ENCODE data around the gene ZMYND11. TPM values are rescaled to one million over a fixed set of nuclear protein-coding genes. Genes with fewer than 3 reads are reported as not detected.

The ZMYND11 gene
- total and polyA plus RNA-seq, 9 of the 15 experiments (the other 6 are each of a cell fraction or from before 2014, with no cell fraction given): 2.7 to 13.8 (median 8.8) TPM

GRCh38 chr10:235915-236314 is 100.7 kb downstream of the ZMYND11 start:
- CTCF ChIA-PET (ENCODE audit: low intra/inter-chr PET ratio): no interaction called here
- no peak overlapping the region for H3K27ac ChIP-seq (ENCODE audit: extremely low read depth, low read depth, low read length)
- BruUV-seq (replicated peaks): no TSS peak
- H4K20me1 ChIP-seq (replicated peaks; ENCODE audit: control insufficient read depth, insufficient read depth, low read length): no peaks in the 10 kb centered on the region
- H3K4me1 ChIP-seq (replicated peaks in 1 of 2; ENCODE audit: control insufficient read depth in 2 of 2, insufficient read depth in 2 of 2, low read length in 2 of 2): no peaks in the 10 kb centered on the region
- in situ Hi-C loops (cut with MboI) (no loop called here), intact Hi-C loops (cut with micrococcal nuclease) (no loop called here)
- H3K79me2 ChIP-seq (ENCODE audit: control insufficient read depth, insufficient read depth, low read length): no peaks in the 10 kb centered on the region
- H3K4me3 ChIP-seq: no peak overlapping the region
- no peak overlapping the region for H2AFZ ChIP-seq (ENCODE audit: low read depth, low read length)
- no peaks in the 10 kb centered on the region for H3K9me1 ChIP-seq (ENCODE audit: control insufficient read depth, insufficient read depth, low read length)
- no peaks in the 10 kb centered on the region for H3K36me3 ChIP-seq (ENCODE audit: control insufficient read depth, insufficient read depth, low read length)
- 74% methylated on average over 3 of the region's 3 CpGs for WGBS (ENCODE audit: insufficient coverage, low coverage, missing lambda C conversion rate)
- TF ChIP-seq SMAD4 (CRISPR knock-in tag; conservative IDR thresholded peaks at IDR 0.05): no peak
- TF ChIP-seq BHLHE40 (IDR thresholded peaks at IDR 0.05; ENCODE audit: low read length): no peak
- no peak for TF ChIP-seq MAZ (CRISPR knock-in tag; conservative IDR thresholded peaks at IDR 0.05 in 1 of 2, IDR thresholded peaks at IDR 0.05 in 1 of 2)
- no peak for TF ChIP-seq CTBP1 (IDR thresholded peaks at IDR 0.05; ENCODE audit: borderline replicate concordance)
- no peak for TF ChIP-seq NFYB (IDR thresholded peaks at IDR 0.05; ENCODE audit: extremely low read depth, insufficient read length)
- TF ChIP-seq TRIM28 (IDR thresholded peaks at IDR 0.05): no peak
- TF ChIP-seq TAL1 (IDR thresholded peaks at IDR 0.05): no peak
- TF ChIP-seq CCNT2 (IDR thresholded peaks at IDR 0.05; ENCODE audit: borderline replicate concordance, extremely low read depth, insufficient read length, low read depth, low read length): no peak
- TF ChIP-seq ZNF274 (IDR thresholded peaks at IDR 0.05; ENCODE audit: borderline replicate concordance, low read depth, low read length): no peak
- POLR2A ChIA-PET: interaction anchor here (0.6 kb wide), 1 partner anchor 9 kb away, joined by 3 read pairs; no protein-coding TSS in a partner anchor
- ATAC-seq (no peak), FAIRE-seq (no peak), DNase-seq (ENCODE audit: extremely low read depth in 1 of 4, low spot score in 3 of 4) (no peak)
- H3K27me3 ChIP-seq (ENCODE audit: control insufficient read depth in 2 of 2, insufficient read depth in 2 of 2, low read length in 2 of 2): no peaks in the 10 kb centered on the region
- H3K4me2 ChIP-seq (ENCODE audit: insufficient read depth, low read length): no peak overlapping the region
- H3K9ac ChIP-seq (ENCODE audit: insufficient read depth in 1 of 2, low read depth in 2 of 2, low read length in 2 of 2): no peak overlapping the region
- H3K9me3 ChIP-seq (replicated peaks; ENCODE audit: control insufficient read depth, insufficient read depth, low read depth, low read length): no peaks in the 10 kb centered on the region

Measured in K562 (cell line).